ENCODE results near the gene LRRN2. TPM values are rescaled to one million over a fixed set of nuclear protein-coding genes. Genes with fewer than 3 reads are reported as not detected.
A peak's percentile ranks its signal among the peaks of the same experiment; 100 is the strongest.

Gene LRRN2
- total RNA-seq, 2 donors from 2014 or later, result 6.6 to 8.2 TPM

- no peaks in the 10 kb centered on the region for H3K9me3 ChIP-seq
These were observed 835 bp downstream of the LRRN2 start for GRCh38 chr1:204684571-204685235.

GRCh38 chr1:204684206-204684570 lies 1.4 kb downstream of the LRRN2 start:
- no peak for TF ChIP-seq CTCF (IDR thresholded peaks at IDR 0.05)
- H3K27ac ChIP-seq, result peak overlapping the region; percentile 55 to 62

More at GRCh38 chr1:204684571-204685235, 835 bp downstream of the LRRN2 start:
- Histone ChIP-seq H3K4me1 (peaks cover 0 to 22% of the 10 kb centered on the region in 2 donors), H3K27me3 (no peaks in the 10 kb centered on the region), H3K4me3 (peak overlapping the region; percentile 48 to 59), H3K36me3 (no peaks in the 10 kb centered on the region), H3K27ac (peak overlapping the region; percentile 55 to 62)
- TF ChIP-seq CTCF (IDR thresholded peaks at IDR 0.05), result no peak
- DNase-seq (ENCODE audit: low spot score), result no peak

GRCh38 chr1:204683284-204684205 lies 2.0 kb downstream of the LRRN2 start:
- Histone ChIP-seq H3K27me3 (no peaks in the 10 kb centered on the region), H3K27ac (peak overlapping the region in 1 of 2 donors; percentile 62), H3K9me3 (no peaks in the 10 kb centered on the region), H3K36me3 (no peaks in the 10 kb centered on the region), H3K4me3 (peak overlapping the region in 1 of 2 donors; percentile 59), H3K4me1 (peaks cover 0 to 22% of the 10 kb centered on the region in 2 donors)
- no peak for DNase-seq (ENCODE audit: low spot score)
- TF ChIP-seq CTCF (IDR thresholded peaks at IDR 0.05), result no peak

More at GRCh38 chr1:204684206-204684570, 1.4 kb downstream of the LRRN2 start:
- Histone ChIP-seq H3K4me1 (peaks cover 0 to 22% of the 10 kb centered on the region in 2 donors), H3K36me3 (no peaks in the 10 kb centered on the region), H3K9me3 (no peaks in the 10 kb centered on the region), H3K4me3 (peak overlapping the region; percentile 48 to 59), H3K27me3 (no peaks in the 10 kb centered on the region)
- DNase-seq (ENCODE audit: low spot score), result no peak

- Histone ChIP-seq H3K27me3 (no peaks in the 10 kb centered on the region), H3K36me3 (no peaks in the 10 kb centered on the region), H3K27ac (no peak overlapping the region), H3K9me3 (no peaks in the 10 kb centered on the region), H3K4me3 (no peak overlapping the region), H3K4me1 (peaks cover 0 to 17% of the 10 kb centered on the region in 2 donors)
- DNase-seq (ENCODE audit: low spot score), result no peak
- no peak for TF ChIP-seq CTCF (IDR thresholded peaks at IDR 0.05)
These were observed 5.1 kb downstream of the LRRN2 start for GRCh38 chr1:204680461-204680860.

- Histone ChIP-seq H3K4me1 (peaks cover 0 to 15% of the 10 kb centered on the region in 2 donors), H3K27me3 (no peaks in the 10 kb centered on the region), H3K9me3 (no peaks in the 10 kb centered on the region), H3K27ac (no peak overlapping the region), H3K36me3 (no peaks in the 10 kb centered on the region), H3K4me3 (no peak overlapping the region)
- no peak for DNase-seq (ENCODE audit: low spot score)
- no peak for TF ChIP-seq CTCF (IDR thresholded peaks at IDR 0.05)
These were observed 5.5 kb downstream of the LRRN2 start for GRCh38 chr1:204680051-204680450.
